GM13976 (cell line): ENCODE measurements around the gene ARRDC2.

Experiments used
- DNase-seq: peaks from one replicate; pipeline ENCODE4 v3.0.0; 2012; ENCODE audit warnings: low spot score
- in situ Hi-C: fragments of 300-500 bp; cut with MboI; formaldehyde crosslinking; loops from one replicate; pipeline ENCODE4 v1.12.0; 2022; ENCODE audit warnings: low sequenced_read_pairs, mixed read lengths, inconsistent platforms; ENCODE audit not compliant: unreplicated experiment
- TF ChIP-seq, protein P1 (sequence below): IDR thresholded peaks from 2 replicates; pipeline ENCODE4 v1.5.1; 2012; ENCODE audit warnings: borderline replicate concordance, mild to moderate bottlenecking; ENCODE audit not compliant: insufficient read depth; ENCODE audit errors: extremely low read depth, missing control alignments, control extremely low read depth

ARRDC2 gene

DNA sequence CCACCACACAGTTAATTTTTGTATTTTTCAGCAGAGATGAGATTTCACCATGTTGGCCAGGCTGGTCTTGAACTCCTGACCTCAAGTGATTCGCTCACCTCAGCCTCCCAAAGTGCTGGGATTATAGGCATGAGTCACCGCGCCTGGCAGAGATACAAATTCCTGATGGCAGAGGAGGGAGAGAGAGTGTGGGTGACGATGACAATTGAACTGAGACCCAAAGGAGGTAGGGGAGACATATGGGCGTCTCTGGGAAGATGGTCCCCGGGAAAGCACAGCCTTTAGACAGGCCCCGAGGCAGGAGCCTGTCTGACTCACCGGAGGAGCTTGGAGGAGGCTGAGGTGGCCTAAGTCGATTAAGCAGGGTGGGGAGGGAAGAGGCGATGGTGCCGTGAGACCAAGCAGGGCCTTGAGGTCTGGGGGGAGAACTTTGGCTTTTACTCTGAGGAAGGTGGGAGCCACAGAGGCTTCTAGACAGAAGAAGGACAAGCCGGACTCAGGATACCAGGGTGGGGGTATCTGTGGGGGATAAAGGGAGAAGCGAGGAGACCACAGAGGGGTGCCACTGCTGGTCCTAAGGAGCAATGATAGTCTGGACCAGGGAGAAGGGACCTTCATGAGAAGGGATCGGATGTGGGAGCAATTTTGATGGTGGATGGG is 38.2 kb downstream of the ARRDC2 start:
- in situ Hi-C loops, result no loop called here
- no peak for DNase-seq
- TF ChIP-seq, protein P1, sequence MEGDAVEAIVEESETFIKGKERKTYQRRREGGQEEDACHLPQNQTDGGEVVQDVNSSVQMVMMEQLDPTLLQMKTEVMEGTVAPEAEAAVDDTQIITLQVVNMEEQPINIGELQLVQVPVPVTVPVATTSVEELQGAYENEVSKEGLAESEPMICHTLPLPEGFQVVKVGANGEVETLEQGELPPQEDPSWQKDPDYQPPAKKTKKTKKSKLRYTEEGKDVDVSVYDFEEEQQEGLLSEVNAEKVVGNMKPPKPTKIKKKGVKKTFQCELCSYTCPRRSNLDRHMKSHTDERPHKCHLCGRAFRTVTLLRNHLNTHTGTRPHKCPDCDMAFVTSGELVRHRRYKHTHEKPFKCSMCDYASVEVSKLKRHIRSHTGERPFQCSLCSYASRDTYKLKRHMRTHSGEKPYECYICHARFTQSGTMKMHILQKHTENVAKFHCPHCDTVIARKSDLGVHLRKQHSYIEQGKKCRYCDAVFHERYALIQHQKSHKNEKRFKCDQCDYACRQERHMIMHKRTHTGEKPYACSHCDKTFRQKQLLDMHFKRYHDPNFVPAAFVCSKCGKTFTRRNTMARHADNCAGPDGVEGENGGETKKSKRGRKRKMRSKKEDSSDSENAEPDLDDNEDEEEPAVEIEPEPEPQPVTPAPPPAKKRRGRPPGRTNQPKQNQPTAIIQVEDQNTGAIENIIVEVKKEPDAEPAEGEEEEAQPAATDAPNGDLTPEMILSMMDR, result no peak

DNA sequence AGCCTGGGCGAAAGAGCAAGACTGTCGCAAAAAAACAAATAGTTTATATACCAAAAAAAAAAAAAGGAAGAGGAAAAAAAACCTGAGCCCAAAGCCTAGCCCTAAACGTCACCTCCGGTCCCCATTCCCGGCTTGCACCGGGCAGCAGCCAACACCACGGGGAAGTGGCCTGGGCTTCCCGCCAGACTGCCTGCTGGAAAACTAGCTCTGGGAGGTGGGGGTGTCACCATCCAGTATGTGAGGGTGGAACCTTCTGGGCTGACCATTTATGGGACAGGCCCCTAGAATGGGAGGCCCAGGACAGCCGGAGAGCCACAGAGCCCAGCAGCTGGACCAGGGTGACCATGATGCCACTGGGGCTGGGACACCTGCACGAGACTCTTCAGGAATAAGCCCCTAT is 41.4 kb downstream of the ARRDC2 start:
- no peak for DNase-seq
- in situ Hi-C loops, result no loop called here
- TF ChIP-seq, protein P1, result no peak

DNA sequence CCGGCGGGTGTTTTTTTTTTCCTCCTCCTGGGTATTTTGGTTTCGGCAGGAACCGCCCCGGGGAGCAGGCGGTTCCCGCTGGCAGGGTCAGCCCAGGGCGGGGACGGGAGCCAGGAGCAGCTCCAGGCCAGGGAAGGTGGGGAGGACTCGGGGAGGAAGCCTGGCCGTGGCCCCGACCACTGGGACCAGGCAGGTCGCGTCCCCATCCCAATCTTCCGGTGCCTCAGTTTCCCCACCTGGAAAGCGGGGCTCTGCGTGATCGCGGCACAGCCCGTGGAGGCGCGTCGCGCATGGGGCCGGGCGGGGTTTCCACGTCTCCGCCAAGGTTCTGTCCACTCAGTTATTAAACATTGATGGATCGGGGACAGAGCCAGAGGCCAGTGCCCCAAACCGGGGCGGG is 43.9 kb downstream of the ARRDC2 start:
- no peak for DNase-seq
- in situ Hi-C loops, result loop anchor here (25.0 kb wide), 1 partner anchor 115 kb away; the partner anchor contains the start of gene CCDC124

DNA sequence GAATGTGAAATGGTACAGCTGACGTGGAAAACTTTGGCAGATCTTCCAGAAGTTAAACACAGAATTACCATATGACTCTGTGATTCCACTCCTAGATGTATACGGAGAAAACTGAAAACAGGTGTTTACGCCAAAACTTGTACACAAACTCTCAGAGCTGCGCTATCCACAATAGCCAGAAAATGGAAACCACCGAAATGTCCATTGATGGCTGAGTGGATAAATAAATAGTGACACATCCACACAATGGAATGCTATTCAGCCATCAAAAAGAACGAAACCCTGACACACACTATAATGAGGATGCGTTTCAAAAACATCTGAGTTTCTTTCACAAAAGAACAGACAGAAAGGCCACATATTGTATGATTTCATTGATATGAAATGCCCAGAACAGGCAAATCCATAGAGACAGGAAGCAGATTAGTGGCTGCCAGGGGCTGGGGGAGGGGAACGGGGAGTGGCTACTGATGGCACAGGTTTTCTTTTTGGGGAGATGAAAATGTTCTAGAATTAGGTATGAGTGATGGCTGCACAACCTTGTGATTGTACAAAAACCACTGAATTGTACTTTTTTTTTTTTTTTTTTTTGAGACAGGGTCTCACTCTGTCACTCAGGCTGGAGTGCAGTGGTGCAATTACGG is 45.7 kb downstream of the ARRDC2 start:
- DNase-seq, result no peak
- in situ Hi-C loops, result loop anchor here (25.0 kb wide), 1 partner anchor 116 kb away; the partner anchor contains the start of gene CCDC124
- TF ChIP-seq, protein P1, result no peak

More for the DNA sequence above, 43.9 kb downstream of the ARRDC2 start:
- TF ChIP-seq, protein P1, result no peak

DNA sequence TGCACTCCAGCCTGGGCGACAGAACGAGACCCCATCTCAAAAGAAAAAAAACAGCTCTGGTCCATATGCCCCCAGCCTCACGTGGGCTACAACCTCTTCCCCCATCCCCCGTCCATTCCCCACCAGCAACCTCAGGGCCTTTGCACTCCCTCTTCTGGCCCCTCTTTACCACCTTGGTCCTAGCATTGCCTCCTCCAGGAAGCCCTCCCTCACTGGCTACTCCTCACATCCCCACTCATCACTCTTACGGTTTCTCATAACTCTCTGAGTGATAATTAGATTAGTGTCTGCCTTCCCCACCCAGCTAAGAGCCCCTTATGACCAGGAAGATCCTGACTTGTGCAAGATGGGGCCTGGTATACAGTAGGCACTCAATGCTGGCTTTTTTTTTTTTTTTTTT is 48.0 kb downstream of the ARRDC2 start:
- in situ Hi-C loops, result loop anchor here (5.0 to 25.0 kb wide), 2 partner anchors 39 to 119 kb away; partner anchors contain the start of gene CCDC124
- DNase-seq, result no peak
- TF ChIP-seq, protein P1, result no peak

DNA sequence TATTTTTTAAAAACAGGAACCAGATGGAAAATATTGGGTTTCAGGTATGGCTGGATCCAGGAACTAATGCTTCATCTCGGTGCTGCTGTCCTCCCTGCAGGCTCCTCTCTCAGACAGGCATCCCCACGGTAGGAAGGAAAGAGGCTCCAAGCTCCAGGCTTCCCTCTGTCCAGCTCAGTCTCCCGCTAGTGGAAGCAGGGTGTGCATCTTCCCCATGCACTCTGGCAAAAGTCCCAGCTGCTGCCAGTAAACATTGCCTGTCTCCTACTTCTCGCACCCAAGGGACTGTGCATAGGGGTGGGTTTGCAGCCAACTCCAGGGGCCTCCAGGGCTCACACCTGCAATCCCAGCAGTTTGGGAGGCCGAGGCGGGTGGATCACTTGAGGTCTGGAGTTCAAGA is 49.6 kb downstream of the ARRDC2 start:
- in situ Hi-C loops, result loop anchor here (5.0 to 25.0 kb wide), 2 partner anchors 40 to 120 kb away; partner anchors contain the start of gene CCDC124
- TF ChIP-seq, protein P1, result no peak
- DNase-seq, result no peak
